CD4-positive, alpha-beta T cell treated with Interferon alpha-2 for 1 hour (primary cell): Measurements from ENCODE around the gene APOL2.
"Not testable (repeated sequence)": the region's sequence is repeated elsewhere in the genome, so short reads cannot be mapped to it uniquely, and the experiment has no call there.

Source experiments
- DNase-seq, 2 donors: peaks; one replicate each; pipeline ENCODE4 v3.0.0-alpha.2; 2020 to 2022

The APOL2 gene, protein sequence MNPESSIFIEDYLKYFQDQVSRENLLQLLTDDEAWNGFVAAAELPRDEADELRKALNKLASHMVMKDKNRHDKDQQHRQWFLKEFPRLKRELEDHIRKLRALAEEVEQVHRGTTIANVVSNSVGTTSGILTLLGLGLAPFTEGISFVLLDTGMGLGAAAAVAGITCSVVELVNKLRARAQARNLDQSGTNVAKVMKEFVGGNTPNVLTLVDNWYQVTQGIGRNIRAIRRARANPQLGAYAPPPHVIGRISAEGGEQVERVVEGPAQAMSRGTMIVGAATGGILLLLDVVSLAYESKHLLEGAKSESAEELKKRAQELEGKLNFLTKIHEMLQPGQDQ

DNA sequence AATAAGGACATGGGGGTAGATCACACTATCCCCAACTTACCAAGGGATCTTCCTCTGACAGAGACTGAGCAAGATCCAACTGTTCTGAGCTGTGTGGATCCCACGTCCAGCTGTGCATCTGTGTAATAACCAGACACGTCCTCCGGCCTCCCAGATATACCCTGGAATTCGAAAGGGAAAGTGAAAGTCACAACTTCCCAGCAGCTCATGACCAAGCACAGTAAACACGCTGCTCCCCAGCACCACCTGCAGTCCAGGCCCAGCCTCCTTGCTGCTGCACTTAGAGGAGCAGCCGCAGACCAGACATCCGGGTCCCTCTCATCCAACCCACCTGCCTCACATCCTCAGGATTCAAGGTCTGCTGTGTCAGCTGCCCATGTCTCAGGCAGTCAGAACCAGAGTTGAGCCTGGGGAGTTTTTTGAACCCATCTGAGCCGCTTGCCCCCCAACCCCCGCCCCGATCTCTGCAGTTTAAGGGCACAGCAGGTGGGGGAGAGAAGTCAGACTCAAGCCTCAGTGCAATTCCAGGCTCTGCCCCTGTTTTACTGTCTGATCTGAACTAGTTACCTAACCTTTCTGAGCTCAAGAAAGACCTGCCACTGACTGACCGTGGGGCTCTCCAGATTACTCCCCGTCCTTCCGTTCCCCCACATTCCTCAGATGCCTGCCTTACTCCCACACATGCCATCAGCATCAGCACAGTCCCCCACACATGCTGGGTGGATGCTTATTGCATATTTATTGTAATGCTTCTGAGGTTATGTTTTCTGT lies at the start of gene APOL2:
TSS of gene APOL2 (minus strand) at position 127 of the 771 bp plus-strand sequence. CDS start 6,365 bp downstream, outside the sequence.
- DNase-seq, result peak; percentile 90 to 91

DNA sequence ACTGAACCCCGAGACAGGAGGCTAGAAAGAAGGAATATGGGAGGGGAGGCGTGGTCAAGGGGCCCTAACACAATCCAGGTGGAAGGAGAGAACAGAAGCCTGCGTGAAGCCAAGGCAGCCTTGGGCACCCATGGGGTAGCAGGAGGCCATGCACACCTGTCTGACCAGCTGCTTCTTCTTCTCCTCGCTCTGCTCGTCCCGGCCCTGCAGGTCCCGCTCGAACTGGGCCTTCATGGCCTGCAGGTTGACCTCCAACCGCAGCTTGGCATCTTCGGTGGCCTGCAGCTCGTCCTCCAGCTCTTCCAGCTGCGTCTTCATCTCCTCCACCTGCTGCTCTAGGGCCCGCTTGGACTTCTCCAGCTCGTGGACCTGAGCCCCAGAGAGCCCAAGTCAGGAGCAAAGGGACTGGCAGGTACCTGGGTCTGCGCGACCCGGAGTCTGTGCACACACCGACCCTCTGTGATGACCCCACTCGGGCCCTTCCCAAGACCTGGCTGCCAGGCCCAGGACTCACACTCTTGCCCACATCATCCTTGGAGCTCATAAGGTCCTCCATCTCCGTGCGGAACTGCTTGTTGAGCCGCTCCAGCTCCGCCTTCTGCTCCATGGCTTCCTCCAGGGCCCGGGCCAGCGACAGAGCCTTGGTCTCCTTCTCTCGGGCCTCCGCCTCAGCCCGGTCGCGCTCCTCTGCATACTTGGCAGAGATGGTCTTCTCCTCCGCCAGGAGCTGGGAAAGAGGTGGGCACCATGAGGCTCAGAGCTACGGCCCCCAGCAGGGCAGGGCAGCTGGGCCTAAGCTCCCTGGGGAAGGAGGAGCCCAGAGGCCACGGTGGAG lies 49.5 kb upstream of the APOL2 start:
- no peak for DNase-seq

DNA sequence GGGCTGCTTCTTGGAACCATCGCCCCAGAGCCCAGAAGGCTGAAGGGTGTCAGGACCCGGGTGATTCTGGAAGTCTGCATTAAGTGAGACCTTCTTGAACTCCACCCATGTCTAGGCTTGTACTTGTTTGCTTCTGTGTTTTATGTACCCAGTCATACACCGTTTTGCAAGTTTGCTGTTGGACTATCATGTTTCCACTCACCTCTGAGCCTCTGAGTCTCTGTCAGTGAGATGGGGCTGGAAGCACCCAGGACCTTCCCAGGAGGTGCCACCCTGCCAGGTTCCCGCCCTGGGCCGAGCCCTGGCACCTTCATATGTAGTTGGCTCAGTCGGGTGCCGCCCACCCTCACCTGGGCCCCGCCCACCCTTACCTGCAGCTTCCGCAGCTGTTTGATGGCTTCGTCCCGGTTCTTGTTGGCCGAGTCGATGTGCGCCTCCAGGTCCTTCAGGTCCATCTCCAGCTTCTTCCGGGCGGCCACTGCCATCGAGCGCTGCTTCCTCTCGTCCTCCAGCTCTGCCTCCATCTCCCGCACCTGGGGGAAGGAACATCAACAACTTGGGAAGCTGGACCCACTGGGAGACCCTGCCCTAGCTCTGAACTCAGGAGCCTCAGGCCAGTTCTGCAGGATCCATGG lies 48.7 kb upstream of the APOL2 start:
- no peak for DNase-seq

DNA sequence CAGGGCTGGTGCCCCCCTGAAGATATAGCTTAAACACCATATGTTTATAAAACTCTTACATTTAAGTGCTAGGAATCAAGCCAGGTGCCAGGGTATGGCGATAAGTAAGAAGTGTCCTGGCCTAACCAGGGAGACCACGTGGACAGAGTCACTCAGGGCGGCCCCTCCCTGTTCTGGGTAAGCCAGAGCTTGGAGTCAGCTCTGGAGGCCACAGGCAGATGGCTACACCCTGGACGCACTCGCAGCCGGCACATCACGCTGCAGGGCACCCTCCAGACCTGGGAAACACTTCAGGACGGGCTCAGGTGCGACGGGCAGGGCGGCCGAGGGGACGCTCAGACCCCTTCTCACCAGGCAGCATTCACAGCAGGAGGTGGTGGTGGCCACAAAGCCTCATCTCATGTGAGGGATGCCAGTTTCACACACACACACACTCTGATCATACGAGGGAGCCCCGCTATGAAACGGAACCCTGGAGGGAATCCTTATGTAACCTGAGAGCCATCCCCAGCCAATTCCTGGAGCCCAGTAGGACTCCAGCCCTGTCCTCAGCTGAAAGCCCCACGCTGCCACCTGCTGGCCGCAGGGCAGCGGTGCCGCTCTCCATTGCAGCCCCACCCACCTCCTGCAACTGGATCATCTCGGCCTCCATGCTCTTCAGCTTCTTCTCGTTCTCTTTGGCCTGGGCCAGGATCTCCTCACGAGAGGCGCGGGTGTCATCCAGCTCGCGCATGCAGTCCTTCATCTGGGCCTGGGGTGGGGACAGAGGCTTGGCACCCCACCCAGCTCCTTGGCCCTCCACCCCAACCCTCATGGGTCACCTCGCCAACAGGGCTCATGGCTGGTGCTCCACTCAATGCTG lies 47.0 kb upstream of the APOL2 start:
- DNase-seq, result peak; percentile 58 to 69

DNA sequence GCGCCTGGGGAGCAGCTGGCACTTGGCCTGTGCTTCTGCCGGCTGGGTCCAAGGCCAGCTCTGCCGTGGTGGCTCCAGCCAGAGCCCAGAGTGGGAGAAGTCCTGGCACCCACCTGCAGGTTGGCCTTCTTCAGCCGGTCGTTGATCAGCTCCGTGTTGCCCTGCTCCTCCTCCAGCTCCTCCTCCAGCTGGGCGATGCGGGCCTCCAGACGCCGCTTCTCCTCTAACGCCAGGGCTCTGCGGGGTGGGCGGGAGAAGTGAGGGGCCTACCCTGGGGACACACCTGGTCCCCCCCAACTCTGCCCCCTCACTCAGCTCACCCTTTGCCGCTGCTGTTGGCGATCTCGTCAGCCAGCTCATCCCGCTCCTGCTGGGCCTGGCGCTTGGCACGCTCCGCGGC lies 46.2 kb upstream of the APOL2 start:
- DNase-seq, result no peak

DNA sequence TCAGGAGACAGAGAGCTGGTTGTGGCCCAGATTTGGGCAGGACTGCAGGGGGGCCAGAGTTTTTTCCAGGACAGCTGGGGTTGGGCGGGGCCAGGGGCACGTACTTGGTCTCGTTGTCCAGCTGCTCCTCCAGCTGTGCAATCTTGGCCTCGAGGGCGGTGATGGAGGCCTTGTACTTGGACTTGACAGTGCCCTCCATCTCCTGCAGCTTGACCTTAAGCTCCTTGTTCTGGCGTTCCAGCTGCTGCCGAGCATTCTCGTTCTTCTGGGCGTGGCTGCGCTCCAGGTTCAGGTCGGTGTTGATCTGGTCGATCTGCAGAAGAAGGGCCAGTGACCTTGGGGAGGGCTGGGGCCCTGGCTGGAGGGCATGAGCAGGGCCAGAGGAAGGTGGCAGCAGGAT lies 45.7 kb upstream of the APOL2 start:
- DNase-seq, result no peak

DNA sequence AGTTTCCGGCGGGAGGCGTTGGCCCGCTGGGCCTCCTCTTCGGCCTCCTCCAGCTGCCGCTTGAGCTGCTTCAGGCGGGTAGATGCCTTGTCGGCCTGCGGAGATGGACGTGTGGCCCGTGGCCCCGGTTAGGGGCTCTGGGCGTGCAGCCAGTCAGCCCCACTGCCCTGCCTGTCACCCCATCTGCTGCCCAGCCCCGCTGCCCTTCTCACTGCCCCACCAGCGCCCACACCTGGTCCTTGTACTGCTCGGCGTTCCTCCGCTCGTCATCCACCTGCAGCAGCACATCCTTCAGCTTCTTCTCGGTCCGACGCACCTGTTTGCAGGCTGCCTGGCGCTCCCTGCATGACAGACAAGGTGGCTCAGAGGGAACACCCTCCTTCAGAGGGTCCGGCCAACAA lies 44.8 kb upstream of the APOL2 start:
- no peak for DNase-seq

DNA sequence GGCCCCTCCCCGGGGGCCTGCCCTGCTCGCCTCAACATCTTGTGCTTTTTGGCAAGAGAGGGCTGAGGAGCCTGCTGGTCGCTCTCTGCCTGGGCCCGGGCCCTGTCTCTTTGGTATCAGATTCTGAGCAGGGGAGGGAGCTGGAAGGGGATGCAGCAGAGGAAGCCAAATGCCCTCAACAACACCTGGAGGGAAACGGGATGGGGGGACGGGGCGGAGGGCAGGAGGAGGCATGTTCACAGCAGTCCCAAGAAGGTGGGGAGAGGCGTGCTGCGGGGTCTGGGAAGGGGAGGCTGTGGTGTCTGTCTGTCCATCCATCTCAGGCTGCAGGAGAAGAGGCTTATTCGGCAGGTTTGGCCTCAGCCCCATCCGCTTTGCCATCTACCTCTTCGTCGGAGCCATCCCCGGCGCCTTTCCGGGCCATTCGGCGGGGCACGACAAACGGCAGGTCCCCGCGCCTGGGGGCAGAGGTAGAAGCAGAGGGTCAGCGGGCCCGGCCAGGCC lies 43.1 kb upstream of the APOL2 start:
- no peak for DNase-seq

DNA sequence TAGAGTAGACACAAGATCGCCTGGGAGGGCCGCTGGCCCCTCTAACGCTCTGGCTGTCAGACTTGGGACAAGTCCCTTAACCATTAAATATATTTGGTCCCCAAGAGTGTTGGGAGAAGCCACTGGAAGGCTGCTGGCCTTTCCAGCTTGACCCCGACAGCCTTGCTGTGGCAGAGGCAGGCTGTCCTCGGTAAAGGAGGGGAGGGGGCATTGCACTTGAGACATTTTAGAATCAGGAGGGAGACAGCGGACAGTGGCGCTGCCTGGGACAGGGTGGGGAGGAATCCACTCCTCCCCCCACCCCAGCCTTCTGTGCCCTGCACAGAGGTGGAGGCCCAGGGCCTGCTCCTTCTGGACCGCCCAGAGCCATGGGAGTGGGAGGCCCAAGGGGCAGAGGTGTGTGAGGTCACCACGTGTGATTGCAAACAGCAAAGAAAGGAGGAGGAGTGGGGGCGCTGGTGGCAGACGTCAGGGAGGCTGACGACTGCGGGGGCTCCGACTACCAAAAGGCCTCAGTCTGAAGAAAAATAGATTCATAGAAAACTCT lies 42.5 kb upstream of the APOL2 start:
- no peak for DNase-seq

DNA sequence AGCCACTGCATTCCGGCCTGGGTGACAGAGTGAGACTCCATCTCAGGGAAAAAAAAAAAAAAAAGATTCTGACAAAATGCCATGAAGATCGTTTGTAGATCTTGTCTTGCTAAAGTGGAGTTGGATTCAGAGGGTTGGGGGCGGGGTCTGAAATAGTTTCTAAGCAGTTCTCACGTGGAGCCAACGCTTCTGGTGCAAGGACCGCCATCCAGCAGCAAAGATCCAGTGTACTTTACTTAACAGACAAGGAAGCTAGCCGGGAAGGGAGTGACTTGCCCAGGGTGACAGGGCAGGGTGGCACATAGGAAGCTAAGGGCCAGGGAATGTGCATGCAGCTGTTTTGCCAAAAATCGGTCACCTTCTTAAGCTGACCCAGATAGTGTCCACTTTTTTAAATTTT lies 41.1 kb upstream of the APOL2 start:
- no peak for DNase-seq

DNA sequence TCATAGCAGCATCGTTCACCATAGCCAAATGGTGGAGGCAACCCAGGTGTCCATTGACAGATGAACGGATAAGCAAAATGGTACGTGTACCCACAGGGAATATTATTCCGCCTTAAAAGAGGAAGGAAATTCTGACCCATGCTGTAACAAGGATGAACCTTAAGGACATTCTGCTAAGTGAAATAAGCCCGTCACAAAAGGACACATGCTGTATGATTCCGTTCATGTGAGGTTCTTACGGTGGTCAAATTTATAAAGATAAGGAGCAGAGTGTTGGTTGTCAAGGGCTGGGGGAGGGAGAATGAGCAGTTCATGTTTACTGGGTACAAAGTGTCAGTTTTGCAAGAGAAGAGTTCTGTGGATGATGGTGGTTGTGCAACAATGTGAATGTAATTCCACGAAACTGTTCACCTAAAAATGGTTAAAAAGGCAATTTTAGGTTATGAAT lies 39.9 kb upstream of the APOL2 start:
- DNase-seq, result no peak

DNA sequence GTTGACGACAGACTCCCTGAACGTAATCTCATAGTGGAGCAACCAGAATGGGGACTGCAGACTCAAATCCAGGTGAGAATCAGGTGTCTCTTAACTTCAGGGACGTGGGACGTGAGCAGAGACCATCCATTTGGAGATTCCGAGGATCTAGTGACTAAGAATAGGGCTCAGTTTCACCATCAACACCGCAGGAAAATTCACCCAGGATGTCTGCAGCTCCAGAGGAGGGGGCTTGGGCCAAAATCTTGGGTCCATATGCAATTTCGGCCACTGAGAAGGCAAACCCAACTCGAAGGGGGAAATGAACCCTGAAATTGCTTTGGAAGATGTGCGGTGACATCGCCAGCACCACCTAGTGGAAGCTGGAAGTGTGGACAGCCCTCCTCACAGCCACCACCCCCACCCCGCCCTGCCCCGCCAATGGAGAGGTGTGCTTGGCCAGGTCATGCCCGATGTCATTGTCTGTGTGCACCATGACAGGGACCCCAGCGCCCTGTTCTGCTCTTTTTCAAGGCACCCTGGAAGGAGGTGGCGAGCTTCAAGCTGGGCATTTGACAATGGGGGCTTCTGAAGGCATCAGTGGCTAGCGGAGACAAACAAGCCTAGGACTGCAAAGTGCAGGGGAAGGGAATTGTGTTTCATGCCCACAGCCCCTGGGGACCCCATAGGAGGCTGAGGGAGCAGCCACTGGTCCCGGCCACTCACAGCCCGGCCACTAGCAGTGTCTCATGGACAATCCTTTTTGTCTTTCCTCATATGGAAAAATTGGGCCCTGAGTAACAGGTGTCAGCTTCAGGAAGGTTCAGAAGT lies 38.4 kb upstream of the APOL2 start:
- peak; percentile 70 to 75 for DNase-seq

DNA sequence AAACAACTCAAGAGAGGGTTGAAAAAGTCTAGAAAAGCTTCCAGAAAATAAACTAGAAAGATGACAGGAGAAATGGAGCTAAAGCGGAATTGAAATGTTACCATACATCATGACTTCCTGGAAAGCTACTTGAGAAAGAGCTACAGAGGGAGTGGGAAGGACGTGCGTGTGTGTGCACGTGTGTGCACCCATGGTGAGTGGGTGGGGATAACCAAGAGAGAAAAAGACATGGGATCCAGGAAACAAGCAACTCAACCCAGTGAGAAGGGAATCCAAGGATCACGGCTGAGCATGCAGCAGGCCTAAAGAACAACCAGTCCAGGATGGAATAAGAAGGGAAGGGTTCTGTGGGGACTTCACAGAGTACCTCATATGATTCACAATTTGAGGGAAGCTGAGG lies 35.2 kb upstream of the APOL2 start:
- no peak for DNase-seq

DNA sequence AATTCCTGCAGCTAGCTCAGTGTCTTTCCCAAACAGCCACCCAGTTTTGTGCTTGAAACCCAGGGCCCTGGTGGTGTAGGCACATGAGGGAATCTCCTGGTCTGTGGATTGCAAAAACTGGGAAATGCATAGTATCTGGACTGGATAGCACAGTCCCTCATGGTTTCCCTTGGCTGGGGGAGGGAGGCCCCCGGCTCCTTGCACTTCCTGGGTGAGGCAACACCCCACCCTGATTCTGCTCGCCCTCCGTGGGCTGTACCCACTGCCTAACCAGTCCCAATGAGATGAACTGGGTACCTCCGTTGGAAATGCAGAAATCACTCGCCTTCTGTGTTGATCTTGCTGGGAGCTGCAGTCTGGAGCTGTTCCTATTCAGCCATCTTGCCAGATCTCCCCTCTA lies 32.6 kb upstream of the APOL2 start:
- not testable (repeated sequence) for DNase-seq

DNA sequence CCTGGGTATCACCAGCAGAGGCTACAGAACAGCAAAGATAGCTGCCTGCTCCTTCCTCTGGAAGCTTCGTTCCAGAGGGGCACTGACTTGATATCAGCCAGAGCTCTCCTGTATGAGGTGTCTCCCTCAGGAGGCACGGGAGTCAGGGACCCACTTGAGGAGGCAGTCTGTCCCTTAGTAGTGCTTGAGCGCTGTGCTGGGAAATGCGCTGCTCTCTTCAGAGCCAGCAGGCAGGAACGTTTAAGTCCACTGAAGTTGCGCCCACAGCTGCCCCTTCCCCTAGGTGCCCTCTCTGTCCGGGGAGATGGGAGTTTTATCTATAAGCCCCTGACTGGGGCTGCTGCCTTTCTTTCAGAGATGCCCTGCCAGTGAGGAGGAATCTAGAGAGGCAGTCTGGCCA lies 31.9 kb upstream of the APOL2 start:
- not testable (repeated sequence) for DNase-seq

DNA sequence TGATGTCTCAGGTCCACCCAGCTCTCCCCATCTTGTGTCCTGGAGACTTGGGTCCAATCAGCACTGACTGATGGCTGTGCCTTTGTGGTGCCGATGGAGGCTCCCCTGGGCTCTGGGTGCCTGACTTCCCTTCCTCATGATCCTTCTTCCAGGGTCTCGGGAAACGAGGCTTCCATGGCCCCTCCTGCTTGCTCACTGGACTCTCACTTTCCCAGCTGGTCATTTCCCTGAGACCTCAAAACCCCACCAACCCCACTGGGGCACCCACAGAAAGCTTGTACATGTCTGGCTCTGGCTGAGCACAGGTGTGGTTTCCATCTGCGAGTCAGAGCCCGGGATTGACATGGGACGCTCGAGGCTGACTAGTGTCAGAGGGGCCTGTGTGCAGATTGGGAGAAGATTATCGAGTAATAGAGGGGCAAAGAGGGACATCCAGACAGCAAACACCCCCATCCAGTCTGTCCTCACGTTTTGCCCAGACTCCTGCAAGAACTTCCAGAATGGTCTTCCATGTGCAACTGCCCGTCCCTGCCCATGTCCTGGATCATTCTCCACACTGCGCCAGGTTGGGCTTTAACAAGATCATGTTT lies 28.7 kb upstream of the APOL2 start:
- no peak for DNase-seq

DNA sequence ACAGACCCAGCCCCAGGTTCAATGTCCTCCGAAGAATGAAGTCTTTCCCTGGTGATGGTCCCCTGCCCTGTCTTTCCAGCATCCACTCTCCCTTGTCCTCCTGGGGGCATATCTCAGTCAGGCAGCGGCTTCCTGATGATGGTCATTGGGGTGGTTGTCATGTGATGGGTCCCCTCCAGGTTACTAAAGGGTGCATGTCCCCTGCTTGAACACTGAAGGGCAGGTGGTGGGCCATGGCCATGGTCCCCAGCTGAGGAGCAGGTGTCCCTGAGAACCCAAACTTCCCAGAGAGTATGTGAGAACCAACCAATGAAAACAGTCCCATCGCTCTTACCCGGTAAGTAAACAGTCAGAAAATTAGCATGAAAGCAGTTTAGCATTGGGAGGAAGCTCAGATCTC lies 27.7 kb upstream of the APOL2 start:
- no peak for DNase-seq

DNA sequence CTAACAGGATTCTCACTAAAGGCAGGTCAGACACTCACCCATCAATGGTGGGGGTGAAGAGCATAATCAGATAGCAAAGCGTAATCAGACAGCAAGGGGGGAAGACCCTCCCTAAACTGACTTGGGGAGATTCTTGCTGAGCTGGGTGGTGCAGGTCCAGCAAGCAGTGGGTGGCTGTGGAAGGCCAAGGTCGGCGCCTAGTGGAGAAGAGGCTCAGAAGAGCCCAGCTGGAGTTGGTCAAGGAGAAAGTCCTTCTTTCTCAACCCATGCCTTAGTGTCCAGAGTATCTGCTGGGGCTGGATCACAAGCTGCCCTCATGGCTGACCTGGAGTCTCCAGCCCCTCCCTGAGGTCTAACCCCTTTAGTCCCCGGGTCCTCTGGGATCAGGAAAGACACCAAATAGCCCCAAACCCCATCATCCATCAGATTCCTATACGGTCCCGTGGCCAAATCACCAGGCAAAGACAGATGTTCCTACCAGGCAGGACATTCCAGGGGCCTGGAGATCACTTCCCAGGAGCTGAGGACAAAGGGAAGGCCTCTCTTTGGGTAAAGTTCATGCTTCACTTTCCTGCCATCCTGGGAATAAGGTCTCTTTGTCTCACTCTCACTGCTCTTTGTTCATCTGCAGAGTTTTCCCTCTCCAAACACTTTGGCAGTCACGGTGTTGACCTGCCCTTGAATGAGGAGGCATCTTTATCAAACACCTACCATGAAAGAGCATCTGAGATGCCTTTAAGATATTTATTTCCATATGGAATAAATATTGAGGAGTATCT lies 24.7 kb upstream of the APOL2 start:
- not testable (repeated sequence) for DNase-seq

DNA sequence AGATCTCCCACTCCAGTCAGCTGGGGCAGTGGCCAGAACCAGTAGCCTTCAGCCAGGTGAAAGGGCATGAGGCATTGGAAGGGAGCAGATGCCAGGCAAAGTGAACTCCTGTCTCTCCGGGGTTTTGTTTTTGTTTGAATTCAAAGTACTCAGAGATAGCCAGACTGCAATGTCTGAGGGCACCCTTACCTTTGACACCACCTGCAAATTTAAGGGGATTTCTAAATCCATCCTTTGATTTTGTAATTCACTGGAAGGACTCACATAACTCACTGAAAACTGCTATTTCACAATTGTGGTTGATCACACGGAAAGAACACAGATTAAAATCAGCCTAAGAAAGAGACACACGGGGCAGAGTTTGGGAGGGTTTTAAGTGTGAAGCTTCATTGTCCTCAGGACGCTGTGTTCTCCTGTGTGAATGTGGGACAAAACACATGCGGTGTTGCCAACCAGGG lies 23.9 kb upstream of the APOL2 start:
- not testable (repeated sequence) for DNase-seq
